Measurements from ENCODE around the gene LDLRAD3. TPM values are rescaled to one million over a fixed set of nuclear protein-coding genes. Genes with fewer than 3 reads are reported as not detected.

LDLRAD3 gene
- polyA plus RNA-seq, 1 of the 3 experiments (the other 2 are of a cell fraction) = 10.6 TPM

DNA sequence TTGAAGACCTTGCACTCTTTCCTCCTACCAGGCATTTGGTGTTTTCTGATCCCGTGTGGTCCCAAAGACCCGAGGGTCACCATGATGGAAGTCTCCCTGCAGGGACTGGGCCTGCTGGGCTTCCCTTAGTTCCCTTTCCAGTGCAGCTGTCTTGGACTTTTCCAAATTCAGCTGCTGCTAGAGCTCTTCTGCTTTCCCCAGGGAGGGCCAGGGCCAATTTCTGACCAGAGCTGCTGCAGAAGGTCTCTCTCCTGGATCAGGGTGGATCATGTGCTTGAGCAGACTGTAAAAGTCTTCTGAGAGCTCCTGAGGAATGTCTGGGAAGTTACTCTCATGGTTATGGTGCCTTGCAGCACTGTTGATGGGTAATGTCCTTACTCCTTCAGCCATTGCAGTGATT, 23.2 kb downstream of the LDLRAD3 start:
- 89% methylated on average over 2 of the region's 2 CpGs for WGBS (ENCODE audit: low lambda C conversion rate)
- H3K9me2 ChIP-seq = no peaks in the 10 kb centered on the region
- peaks cover 0 to 14% of the 10 kb centered on the region in 2 experiments; a peak in 2 of 4 replicates for H3K4me1 ChIP-seq (ENCODE audit: control insufficient read depth in 1 of 2, insufficient read depth in 2 of 2, low read depth in 1 of 2, low read length in 1 of 2)
- H3K4me3 ChIP-seq (ENCODE audit: low read depth in 2 of 2, low read length in 1 of 2) = no peak overlapping the region
- no peak overlapping the region for H3K27ac ChIP-seq (ENCODE audit: low read depth in 2 of 2, low read length in 1 of 2)
- CTCF ChIA-PET = interaction anchor here (0.9 to 1.1 kb wide), 3 partner anchors 12 to 145 kb away, joined by 3 read pairs; no protein-coding TSS in a partner anchor
- no peaks in the 10 kb centered on the region for H3K27me3 ChIP-seq (ENCODE audit: insufficient read depth)
- no peak for DNase-seq
- POLR2A ChIA-PET = no interaction called here
- no peaks in the 10 kb centered on the region for H3K36me3 ChIP-seq (replicated peaks in 1 of 2; ENCODE audit: control insufficient read depth in 1 of 2, insufficient read depth in 2 of 2, low read length in 1 of 2)
- H3F3A ChIP-seq (replicated peaks; ENCODE audit: insufficient read depth) = no peaks in the 10 kb centered on the region
- no peaks in the 10 kb centered on the region for H4K20me1 ChIP-seq (ENCODE audit: insufficient read depth)
- peaks cover 39% of the 10 kb centered on the region for H3K79me2 ChIP-seq (ENCODE audit: insufficient read depth)
- no peak overlapping the region for H2AFZ ChIP-seq (ENCODE audit: low read depth)
- H3K4me2 ChIP-seq = no peak overlapping the region
- no peaks in the 10 kb centered on the region for H3K9me3 ChIP-seq
- no peak overlapping the region for H3K9ac ChIP-seq
- TF ChIP-seq EP300 (IDR thresholded peaks at IDR 0.05; ENCODE audit: borderline replicate concordance in 1 of 2, low read depth in 1 of 2, low read length in 1 of 2) (no peak), RXRA (IDR thresholded peaks at IDR 0.05; ENCODE audit: borderline replicate concordance, low read depth) (no peak), FOXJ3 (CRISPR knock-in tag; IDR thresholded peaks at IDR 0.05) (no peak), POLR2AphosphoS5 (IDR thresholded peaks at IDR 0.05; ENCODE audit: low read depth, low read length) (no peak), CHD2 (IDR thresholded peaks at IDR 0.05; ENCODE audit: low read length, partially characterized antibody) (no peak), NFIC (IDR thresholded peaks at IDR 0.05; ENCODE audit: borderline replicate concordance) (no peak), FOSL2 (IDR thresholded peaks at IDR 0.05; ENCODE audit: borderline replicate concordance, low read depth) (no peak), JUND (IDR thresholded peaks at IDR 0.05) (no peak), SMC3 (IDR thresholded peaks at IDR 0.05; ENCODE audit: low read depth, low read length) (no peak), RAD21 (IDR thresholded peaks at IDR 0.05; ENCODE audit: low read length) (no peak), GABPA (IDR thresholded peaks at IDR 0.05; ENCODE audit: low read depth) (no peak)
- TF ChIP-seq, protein P1, sequence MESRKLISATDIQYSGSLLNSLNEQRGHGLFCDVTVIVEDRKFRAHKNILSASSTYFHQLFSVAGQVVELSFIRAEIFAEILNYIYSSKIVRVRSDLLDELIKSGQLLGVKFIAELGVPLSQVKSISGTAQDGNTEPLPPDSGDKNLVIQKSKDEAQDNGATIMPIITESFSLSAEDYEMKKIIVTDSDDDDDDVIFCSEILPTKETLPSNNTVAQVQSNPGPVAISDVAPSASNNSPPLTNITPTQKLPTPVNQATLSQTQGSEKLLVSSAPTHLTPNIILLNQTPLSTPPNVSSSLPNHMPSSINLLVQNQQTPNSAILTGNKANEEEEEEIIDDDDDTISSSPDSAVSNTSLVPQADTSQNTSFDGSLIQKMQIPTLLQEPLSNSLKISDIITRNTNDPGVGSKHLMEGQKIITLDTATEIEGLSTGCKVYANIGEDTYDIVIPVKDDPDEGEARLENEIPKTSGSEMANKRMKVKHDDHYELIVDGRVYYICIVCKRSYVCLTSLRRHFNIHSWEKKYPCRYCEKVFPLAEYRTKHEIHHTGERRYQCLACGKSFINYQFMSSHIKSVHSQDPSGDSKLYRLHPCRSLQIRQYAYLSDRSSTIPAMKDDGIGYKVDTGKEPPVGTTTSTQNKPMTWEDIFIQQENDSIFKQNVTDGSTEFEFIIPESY (IDR thresholded peaks at IDR 0.05; ENCODE audit: borderline replicate concordance, low read depth) = no peak

DNA sequence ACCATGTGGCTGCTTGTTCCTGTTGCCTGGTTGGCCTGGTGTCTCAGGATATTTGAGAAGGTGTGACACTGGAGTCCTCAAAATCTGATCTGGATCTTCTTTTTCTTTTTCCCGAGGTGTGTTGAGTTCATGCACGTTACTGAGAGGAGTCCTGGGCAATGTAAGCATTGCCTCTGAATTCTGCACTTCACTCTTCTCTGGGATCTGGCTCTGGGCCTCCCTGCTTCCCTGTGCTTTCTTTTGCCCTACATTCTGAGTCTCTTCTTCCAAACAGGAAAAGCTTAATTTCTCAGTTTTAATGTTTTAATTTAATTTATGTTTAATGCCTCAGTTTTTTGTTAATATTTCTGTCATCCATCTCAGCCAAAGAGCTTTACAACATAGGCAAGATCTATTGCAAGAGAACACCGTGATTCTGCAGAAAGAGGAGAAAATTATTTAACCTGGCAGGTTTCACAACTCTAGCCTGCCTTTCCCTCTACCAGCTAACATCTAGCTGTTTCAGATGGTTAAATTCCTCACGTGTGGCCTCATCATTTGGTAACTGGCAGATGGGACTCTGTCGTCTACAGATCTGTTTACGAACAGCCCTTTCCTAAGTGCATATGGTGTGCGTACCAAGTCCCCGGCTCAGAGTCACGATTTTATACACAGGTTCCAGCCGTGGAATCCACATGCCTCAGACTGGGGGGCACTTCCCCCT, 24.7 kb downstream of the LDLRAD3 start:
- Histone ChIP-seq H3K4me1 (ENCODE audit: control insufficient read depth in 1 of 2, insufficient read depth in 2 of 2, low read depth in 1 of 2, low read length in 1 of 2) (peaks cover 0 to 14% of the 10 kb centered on the region in 2 experiments; a peak in 2 of 4 replicates), H2AFZ (ENCODE audit: low read depth) (no peak overlapping the region), H3K27me3 (ENCODE audit: insufficient read depth) (no peaks in the 10 kb centered on the region), H3K79me2 (ENCODE audit: insufficient read depth) (peaks cover 35% of the 10 kb centered on the region), H3K4me3 (ENCODE audit: low read depth in 2 of 2, low read length in 1 of 2) (no peak overlapping the region), H3K27ac (ENCODE audit: low read depth in 2 of 2, low read length in 1 of 2) (peak overlapping the region in 1 of 2 experiments; percentile 25; a peak in 1 of 4 replicates), H3F3A (replicated peaks; ENCODE audit: insufficient read depth) (no peaks in the 10 kb centered on the region), H4K20me1 (ENCODE audit: insufficient read depth) (no peaks in the 10 kb centered on the region), H3K36me3 (replicated peaks in 1 of 2; ENCODE audit: control insufficient read depth in 1 of 2, insufficient read depth in 2 of 2, low read length in 1 of 2) (no peaks in the 10 kb centered on the region), H3K9me2 (no peaks in the 10 kb centered on the region), H3K9ac (no peak overlapping the region), H3K4me2 (no peak overlapping the region), H3K9me3 (no peaks in the 10 kb centered on the region)
- CTCF ChIA-PET = interaction anchor here (0.6 to 0.8 kb wide), 2 partner anchors 65 to 147 kb away, joined by 3 read pairs; no protein-coding TSS in a partner anchor
- TF ChIP-seq, protein P2, sequence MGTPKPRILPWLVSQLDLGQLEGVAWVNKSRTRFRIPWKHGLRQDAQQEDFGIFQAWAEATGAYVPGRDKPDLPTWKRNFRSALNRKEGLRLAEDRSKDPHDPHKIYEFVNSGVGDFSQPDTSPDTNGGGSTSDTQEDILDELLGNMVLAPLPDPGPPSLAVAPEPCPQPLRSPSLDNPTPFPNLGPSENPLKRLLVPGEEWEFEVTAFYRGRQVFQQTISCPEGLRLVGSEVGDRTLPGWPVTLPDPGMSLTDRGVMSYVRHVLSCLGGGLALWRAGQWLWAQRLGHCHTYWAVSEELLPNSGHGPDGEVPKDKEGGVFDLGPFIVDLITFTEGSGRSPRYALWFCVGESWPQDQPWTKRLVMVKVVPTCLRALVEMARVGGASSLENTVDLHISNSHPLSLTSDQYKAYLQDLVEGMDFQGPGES (IDR thresholded peaks at IDR 0.05; ENCODE audit: low read depth, low read length) = no peak
- no peak for DNase-seq
- POLR2A ChIA-PET = interaction anchor here (0.7 kb wide), 1 partner anchor 41 kb away, joined by 3 read pairs; no protein-coding TSS in a partner anchor
- WGBS (ENCODE audit: low lambda C conversion rate) = 67% methylated on average over 6 of the region's 10 CpGs

All from SK-N-SH (cell line).